ENCODE measurements around the gene STIMATE.

Gene STIMATE

GRCh38 chr3:52880047-52880446 is 17.3 kb downstream of the STIMATE start:
- no peaks in the 10 kb centered on the region for H3F3A ChIP-seq (ENCODE audit: control insufficient read depth, insufficient read depth)
- no peaks in the 10 kb centered on the region for H3K4me1 ChIP-seq (ENCODE audit: control insufficient read depth, low read length)
- H3K9me3 ChIP-seq (ENCODE audit: control insufficient read depth, insufficient read depth, low read length) = no peaks in the 10 kb centered on the region
- no peak overlapping the region for H3K4me3 ChIP-seq (ENCODE audit: low read length)
- H3K9me2 ChIP-seq (replicated peaks; ENCODE audit: control insufficient read depth, low read length) = no peaks in the 10 kb centered on the region
- H4K20me1 ChIP-seq (ENCODE audit: control insufficient read depth, insufficient read depth, low read depth, low read length) = no peaks in the 10 kb centered on the region
- peaks cover 5% of the 10 kb centered on the region for H3K36me3 ChIP-seq (ENCODE audit: control insufficient read depth, low read length)
- H3K27me3 ChIP-seq (ENCODE audit: control insufficient read depth, low read length) = no peaks in the 10 kb centered on the region
- H3K27ac ChIP-seq (ENCODE audit: low read depth, low read length) = no peak overlapping the region
- H3K4me2 ChIP-seq (ENCODE audit: low read length) = no peak overlapping the region
- TF ChIP-seq EZH2phosphoT487 (IDR thresholded peaks at IDR 0.05; ENCODE audit: borderline replicate concordance, low read length) = no peak
- TF ChIP-seq CTCF (IDR thresholded peaks at IDR 0.05; ENCODE audit: low read depth, low read length, poor library complexity, severe bottlenecking) = no peak
- peaks cover 2% of the 10 kb centered on the region; the same call in 1 of the 2 replicates for H3K79me2 ChIP-seq (ENCODE audit: control insufficient read depth, low read length)

GRCh38 chr3:52879581-52879980 is 17.8 kb downstream of the STIMATE start:
- H3K4me2 ChIP-seq (ENCODE audit: low read length) = no peak overlapping the region
- no peak for TF ChIP-seq CTCF (IDR thresholded peaks at IDR 0.05; ENCODE audit: low read depth, low read length, poor library complexity, severe bottlenecking)
- no peak for TF ChIP-seq EZH2phosphoT487 (IDR thresholded peaks at IDR 0.05; ENCODE audit: borderline replicate concordance, low read length)

GRCh38 chr3:52879090-52879489 is 18.3 kb downstream of the STIMATE start:
- TF ChIP-seq EZH2phosphoT487 (IDR thresholded peaks at IDR 0.05; ENCODE audit: borderline replicate concordance, low read length) (no peak), CTCF (IDR thresholded peaks at IDR 0.05; ENCODE audit: low read depth, low read length, poor library complexity, severe bottlenecking) (no peak)
- Histone ChIP-seq H3K9me2 (replicated peaks; ENCODE audit: control insufficient read depth, low read length) (no peaks in the 10 kb centered on the region), H4K20me1 (ENCODE audit: control insufficient read depth, insufficient read depth, low read depth, low read length) (no peaks in the 10 kb centered on the region), H3K27me3 (ENCODE audit: control insufficient read depth, low read length) (no peaks in the 10 kb centered on the region), H3K4me1 (ENCODE audit: control insufficient read depth, low read length) (no peaks in the 10 kb centered on the region), H3K36me3 (ENCODE audit: control insufficient read depth, low read length) (no peaks in the 10 kb centered on the region), H3K27ac (ENCODE audit: low read depth, low read length) (no peak overlapping the region), H3F3A (ENCODE audit: control insufficient read depth, insufficient read depth) (no peaks in the 10 kb centered on the region), H3K4me3 (ENCODE audit: low read length) (no peak overlapping the region), H3K4me2 (ENCODE audit: low read length) (no peak overlapping the region), H3K79me2 (ENCODE audit: control insufficient read depth, low read length) (peaks cover 2% of the 10 kb centered on the region; the same call in 1 of the 2 replicates), H3K9me3 (ENCODE audit: control insufficient read depth, insufficient read depth, low read length) (no peaks in the 10 kb centered on the region)

More at GRCh38 chr3:52879581-52879980, 17.8 kb downstream of the STIMATE start:
- no peaks in the 10 kb centered on the region for H3K9me3 ChIP-seq (ENCODE audit: control insufficient read depth, insufficient read depth, low read length)
- H3K36me3 ChIP-seq (ENCODE audit: control insufficient read depth, low read length) = peaks cover under 1% of the 10 kb centered on the region; the same call in 1 of the 2 replicates
- no peak overlapping the region for H3K27ac ChIP-seq (ENCODE audit: low read depth, low read length)
- H3K27me3 ChIP-seq (ENCODE audit: control insufficient read depth, low read length) = no peaks in the 10 kb centered on the region
- no peaks in the 10 kb centered on the region for H3F3A ChIP-seq (ENCODE audit: control insufficient read depth, insufficient read depth)
- H3K79me2 ChIP-seq (ENCODE audit: control insufficient read depth, low read length) = peaks cover 2% of the 10 kb centered on the region; the same call in 1 of the 2 replicates
- H3K4me3 ChIP-seq (ENCODE audit: low read length) = no peak overlapping the region
- no peaks in the 10 kb centered on the region for H4K20me1 ChIP-seq (ENCODE audit: control insufficient read depth, insufficient read depth, low read depth, low read length)
- H3K9me2 ChIP-seq (replicated peaks; ENCODE audit: control insufficient read depth, low read length) = no peaks in the 10 kb centered on the region
- H3K4me1 ChIP-seq (ENCODE audit: control insufficient read depth, low read length) = no peaks in the 10 kb centered on the region
